ENCODE data around the gene CDK1. TPM values are rescaled to one million over a fixed set of nuclear protein-coding genes. Genes with fewer than 3 reads are reported as not detected.

CDK1 gene
- total and polyA plus RNA-seq, 2 donors (not counting 3 experiments of a cell fraction or from before 2014, with no cell fraction given), result 19.9 to 70.1 TPM

DNA sequence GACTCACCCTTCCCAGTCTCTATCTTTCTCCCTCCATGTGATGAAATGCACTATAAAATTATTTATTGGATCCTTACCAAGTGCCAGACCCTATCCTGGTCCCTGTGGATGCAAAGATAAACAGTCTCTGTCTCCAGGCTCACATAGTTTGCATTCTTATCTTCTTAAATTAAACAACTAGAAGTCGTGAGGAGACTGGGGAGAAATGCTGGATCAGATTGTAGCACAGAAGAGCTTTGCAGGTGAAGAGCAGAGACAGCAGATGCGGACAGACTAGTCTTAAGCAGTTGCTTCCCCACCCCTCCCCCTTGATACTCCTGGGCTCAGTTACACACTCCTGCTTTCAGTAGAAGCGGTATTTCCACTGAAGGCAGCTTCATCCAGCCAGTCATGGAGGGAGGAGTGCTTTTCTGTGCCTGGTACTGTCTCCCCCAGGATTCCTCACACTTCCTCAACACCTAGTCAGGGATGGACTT lies 20.8 kb upstream of the CDK1 start:
- no TSS peak for BruUV-seq (replicated peaks)
- H4K20me1 ChIP-seq (replicated peaks; ENCODE audit: control insufficient read depth, extremely low read depth, insufficient read depth, low read length), result no peaks in the 10 kb centered on the region
- dilution Hi-C loops (cut with MboI; ENCODE audit: extremely low pct_ligation_motif_present, low sequenced_read_pairs), result no loop called here
- no peak for TF ChIP-seq MYC (IDR thresholded peaks at IDR 0.05; ENCODE audit: low read depth, low read length)
- no peak for TF ChIP-seq JUN (IDR thresholded peaks at IDR 0.05; ENCODE audit: borderline replicate concordance, insufficient read depth, insufficient read length, low read depth)
- FAIRE-seq, result no peak
- H3K4me2 ChIP-seq (ENCODE audit: insufficient read depth, low read length), result no peak overlapping the region
- H2AFZ ChIP-seq (ENCODE audit: low read depth, low read length), result no peak overlapping the region
- H3K79me2 ChIP-seq (ENCODE audit: control insufficient read depth, insufficient read depth, low read length), result no peaks in the 10 kb centered on the region
- no peak overlapping the region for H3K9ac ChIP-seq (replicated peaks; ENCODE audit: extremely low read depth, insufficient read depth, low read length)
- DNase-seq (ENCODE audit: low read depth, low spot score), result no peak
- intact Hi-C loops (cut with micrococcal nuclease), result no loop called here
- peaks cover 10 to 16% of the 10 kb centered on the region in 2 experiments for H3K27me3 ChIP-seq (ENCODE audit: control insufficient read depth in 2 of 2, insufficient read depth in 2 of 2, low read length in 2 of 2)
- no peak overlapping the region for H3K27ac ChIP-seq (ENCODE audit: insufficient read depth, low read depth, low read length)
- no peaks in the 10 kb centered on the region for H3K9me1 ChIP-seq (replicated peaks; ENCODE audit: control insufficient read depth, extremely low read depth, insufficient read depth, low read length)
- H3K4me1 ChIP-seq (ENCODE audit: control insufficient read depth, extremely low read depth, insufficient read depth, low read length), result no peaks in the 10 kb centered on the region
- CTCF ChIA-PET, result interaction anchor here (1.5 kb wide), 1 partner anchor 12 kb away, joined by 3 read pairs; no protein-coding TSS in a partner anchor
- H3K9me3 ChIP-seq (replicated peaks; ENCODE audit: control insufficient read depth, insufficient read depth, low read length), result no peaks in the 10 kb centered on the region
- POLR2A ChIA-PET, result no interaction called here
- H3K4me3 ChIP-seq (replicated peaks in 1 of 3; ENCODE audit: insufficient read depth in 1 of 3, low read depth in 1 of 3, low read length in 3 of 3), result no peak overlapping the region
- no peaks in the 10 kb centered on the region for H3K36me3 ChIP-seq (ENCODE audit: control insufficient read depth in 2 of 2, extremely low read depth in 1 of 2, insufficient read depth in 2 of 2, low read length in 2 of 2)

DNA sequence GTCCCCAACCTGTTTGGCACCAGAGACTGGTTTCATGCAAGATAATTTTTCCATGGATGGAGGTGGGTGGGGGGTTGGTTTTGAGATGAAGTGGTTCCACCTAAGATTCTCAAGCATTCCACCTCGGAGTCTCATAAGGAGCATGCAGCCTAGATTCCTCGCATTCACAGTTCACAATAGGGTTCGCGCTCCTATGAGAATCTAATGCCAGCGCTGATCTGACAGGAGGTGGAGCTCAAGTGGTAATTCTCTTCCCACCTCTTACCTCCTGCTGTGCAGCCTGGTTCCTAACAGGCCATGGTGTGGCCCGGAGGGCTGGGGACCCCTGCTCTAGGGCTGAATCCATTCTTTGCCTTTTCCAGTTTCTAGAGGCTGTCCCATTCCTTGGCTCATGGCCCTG lies 19.1 kb upstream of the CDK1 start:
- no peak for FAIRE-seq
- TF ChIP-seq MYC (IDR thresholded peaks at IDR 0.05; ENCODE audit: low read depth, low read length) (no peak), FOS (IDR thresholded peaks at IDR 0.05; ENCODE audit: borderline replicate concordance, insufficient read depth, low read length) (no peak)
- no peaks in the 10 kb centered on the region for H4K20me1 ChIP-seq (replicated peaks; ENCODE audit: control insufficient read depth, extremely low read depth, insufficient read depth, low read length)
- H3K27ac ChIP-seq (ENCODE audit: insufficient read depth, low read depth, low read length), result no peak overlapping the region
- H3K9me3 ChIP-seq (replicated peaks; ENCODE audit: control insufficient read depth, insufficient read depth, low read length), result no peaks in the 10 kb centered on the region
- no peaks in the 10 kb centered on the region for H3K79me2 ChIP-seq (ENCODE audit: control insufficient read depth, insufficient read depth, low read length)
- BruUV-seq (replicated peaks), result no TSS peak
- H3K4me3 ChIP-seq (replicated peaks in 1 of 3; ENCODE audit: insufficient read depth in 1 of 3, low read depth in 1 of 3, low read length in 3 of 3), result no peak overlapping the region
- H3K4me2 ChIP-seq (ENCODE audit: insufficient read depth, low read length), result no peak overlapping the region
- peaks cover 13 to 14% of the 10 kb centered on the region in 2 experiments for H3K27me3 ChIP-seq (ENCODE audit: control insufficient read depth in 2 of 2, insufficient read depth in 2 of 2, low read length in 2 of 2)
- no peaks in the 10 kb centered on the region for H3K9me1 ChIP-seq (replicated peaks; ENCODE audit: control insufficient read depth, extremely low read depth, insufficient read depth, low read length)
- H3K4me1 ChIP-seq (ENCODE audit: control insufficient read depth, extremely low read depth, insufficient read depth, low read length), result no peaks in the 10 kb centered on the region
- ChIA-PET POLR2A (no interaction called here), CTCF (interaction anchor here (1.4 kb wide), 1 partner anchor 8 kb away, joined by 3 read pairs; no protein-coding TSS in a partner anchor)
- dilution Hi-C loops (cut with MboI; ENCODE audit: extremely low pct_ligation_motif_present, low sequenced_read_pairs), result no loop called here
- intact Hi-C loops (cut with micrococcal nuclease), result no loop called here
- H3K36me3 ChIP-seq (ENCODE audit: control insufficient read depth in 2 of 2, extremely low read depth in 1 of 2, insufficient read depth in 2 of 2, low read length in 2 of 2), result no peaks in the 10 kb centered on the region
- no peak overlapping the region for H2AFZ ChIP-seq (ENCODE audit: low read depth, low read length)
- no peak for DNase-seq (ENCODE audit: low read depth, low spot score)
- no peak overlapping the region for H3K9ac ChIP-seq (replicated peaks; ENCODE audit: extremely low read depth, insufficient read depth, low read length)

Data from endothelial cell of umbilical vein (primary cell).